ENCODE measurements around the gene BCL2.
"Not testable (repeated sequence)": the region's sequence is repeated elsewhere in the genome, so short reads cannot be mapped to it uniquely, and the experiment has no call there.

The BCL2 gene

DNA sequence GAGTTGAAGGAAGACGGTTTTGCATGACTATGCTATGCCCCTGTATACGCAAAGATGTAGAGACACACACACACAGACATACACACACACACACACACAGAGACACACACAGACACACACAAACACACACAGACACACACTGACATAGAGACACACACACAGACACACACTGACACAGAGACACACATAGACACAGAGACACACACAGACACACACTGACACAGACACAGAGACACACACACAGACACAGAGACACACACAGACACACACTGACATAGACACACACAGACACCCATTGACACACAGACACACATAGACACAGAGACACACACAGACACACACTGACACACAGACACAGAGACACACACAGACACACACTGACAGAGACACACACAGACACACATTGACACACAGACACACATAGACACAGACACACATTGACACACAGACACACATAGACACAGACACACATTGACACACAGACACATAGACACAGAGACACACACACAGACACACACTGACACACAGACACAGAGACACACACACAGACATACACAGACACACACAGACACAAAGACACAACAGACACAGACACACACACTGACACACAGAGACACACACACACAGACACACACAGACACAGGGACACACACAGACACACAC, 121.3 kb downstream of the BCL2 start:
- Mint-ChIP-seq H3K27me3 (ENCODE audit: low read depth) (no peaks in the 10 kb centered on the region), H3K36me3 (ENCODE audit: low read depth) (peaks cover 7% of the 10 kb centered on the region), H3K4me1 (ENCODE audit: low read depth) (peaks cover 20% of the 10 kb centered on the region), H3K9me3 (no peaks in the 10 kb centered on the region), H3K4me3 (no peak overlapping the region), H3K27ac (no peak overlapping the region)

DNA sequence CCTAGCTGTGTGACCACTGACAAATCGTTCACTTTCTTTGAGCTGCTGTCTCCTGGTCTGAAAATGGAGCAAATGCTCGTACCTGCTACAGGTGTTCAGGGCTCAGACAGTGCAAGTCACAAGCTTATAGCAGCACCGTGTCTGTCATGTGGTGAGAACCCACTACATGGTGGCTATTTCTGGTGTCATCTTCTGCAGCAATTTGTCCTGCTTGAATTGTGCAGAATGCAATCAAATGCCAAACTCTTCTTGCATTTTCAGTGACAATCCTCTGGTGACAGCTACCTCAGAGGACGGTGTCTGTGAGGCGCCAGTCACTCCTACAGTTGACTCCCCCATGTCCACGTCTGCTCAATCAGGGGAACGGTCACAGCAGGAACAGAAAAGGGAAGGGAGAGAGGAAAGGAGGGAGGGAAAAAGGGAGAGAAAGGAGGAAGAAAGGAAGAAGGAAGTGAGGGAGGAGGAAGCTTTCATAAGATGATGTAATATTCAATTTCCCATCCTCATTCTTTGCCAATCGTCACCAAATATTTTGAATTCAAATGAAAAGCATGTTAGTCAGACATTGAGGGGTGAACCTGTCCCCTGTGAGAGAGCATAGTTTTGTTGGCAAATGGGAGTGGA, 122.2 kb downstream of the BCL2 start:
- H3K4me1 Mint-ChIP-seq (ENCODE audit: low read depth) = peaks cover 21% of the 10 kb centered on the region
- no peak overlapping the region for H3K27ac Mint-ChIP-seq
- H3K9me3 Mint-ChIP-seq = no peaks in the 10 kb centered on the region
- no peak overlapping the region for H3K4me3 Mint-ChIP-seq
- no peaks in the 10 kb centered on the region for H3K27me3 Mint-ChIP-seq (ENCODE audit: low read depth)
- peaks cover 10% of the 10 kb centered on the region for H3K36me3 Mint-ChIP-seq (ENCODE audit: low read depth)

DNA sequence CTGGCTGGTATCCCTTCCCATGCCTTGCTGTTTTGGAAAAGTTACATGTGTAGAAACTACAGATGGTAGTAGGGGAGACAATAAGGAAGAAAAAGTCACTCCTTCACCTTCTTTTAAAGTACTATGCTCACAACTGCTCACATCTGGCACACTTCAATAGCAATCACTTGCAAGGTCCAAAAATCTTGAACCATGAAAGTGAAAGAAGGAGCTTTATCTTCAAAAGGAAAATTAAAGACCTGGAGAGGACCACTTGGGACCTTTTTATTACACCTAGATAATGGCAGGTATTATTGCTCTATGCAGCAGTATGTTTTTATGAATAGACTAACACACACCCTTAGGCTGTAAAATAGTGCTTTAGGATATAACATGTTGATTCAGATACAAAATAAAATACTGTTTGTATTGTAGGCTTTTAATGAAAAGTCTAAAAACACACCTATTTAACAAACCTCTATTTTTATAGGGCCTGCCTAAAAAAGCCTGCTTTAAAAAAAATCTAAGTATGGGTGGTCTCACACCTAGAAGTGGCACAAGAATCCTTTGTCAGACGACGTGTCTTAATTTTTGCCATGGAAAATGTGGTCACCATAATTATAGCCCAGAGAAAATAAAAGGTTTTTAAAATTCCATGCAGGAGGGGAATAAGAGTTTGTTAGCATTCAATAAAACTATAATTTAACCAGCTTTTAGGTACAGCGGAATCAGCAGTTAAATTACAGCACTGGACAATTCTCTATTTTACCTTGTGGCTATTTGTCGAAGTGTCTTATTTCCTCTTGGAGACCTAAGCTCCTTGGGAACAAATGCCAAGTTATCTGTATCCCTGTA, 124.0 kb downstream of the BCL2 start:
- no peak overlapping the region for H3K27ac Mint-ChIP-seq
- no peak overlapping the region for H3K4me3 Mint-ChIP-seq

DNA sequence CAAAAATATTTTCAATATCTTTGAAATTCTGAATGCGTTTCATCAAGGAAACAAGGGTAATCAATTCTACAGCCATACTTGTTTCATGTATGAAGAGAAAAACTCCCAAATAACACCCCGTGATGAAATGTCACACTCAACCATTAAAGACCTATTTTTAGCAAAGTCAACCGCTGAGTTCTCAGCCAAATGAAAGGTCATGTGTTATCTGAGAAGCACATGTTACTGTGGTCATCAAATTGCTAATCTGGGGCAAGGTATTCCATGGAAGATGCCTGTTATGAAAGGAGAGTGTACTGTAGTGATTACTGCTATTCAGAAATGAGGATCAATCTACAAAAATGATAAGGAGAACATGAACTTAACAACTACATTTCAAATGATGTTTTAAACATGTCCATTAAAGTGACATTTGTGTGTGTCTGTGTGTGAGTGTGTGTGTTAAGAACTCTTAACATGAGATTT, 126.7 kb downstream of the BCL2 start:
- peaks cover 24% of the 10 kb centered on the region for H3K36me3 Mint-ChIP-seq (ENCODE audit: low read depth)
- H3K4me1 Mint-ChIP-seq (ENCODE audit: low read depth) = peaks cover 40% of the 10 kb centered on the region
- no peaks in the 10 kb centered on the region for H3K27me3 Mint-ChIP-seq (ENCODE audit: low read depth)
- H3K4me3 Mint-ChIP-seq = no peak overlapping the region
- no peaks in the 10 kb centered on the region for H3K9me3 Mint-ChIP-seq
- H3K27ac Mint-ChIP-seq = peak overlapping the region; percentile 62

More for the DNA sequence above, 124.0 kb downstream of the BCL2 start:
- Mint-ChIP-seq H3K36me3 (ENCODE audit: low read depth) (peaks cover 17% of the 10 kb centered on the region), H3K9me3 (no peaks in the 10 kb centered on the region), H3K4me1 (ENCODE audit: low read depth) (peaks cover 27% of the 10 kb centered on the region), H3K27me3 (ENCODE audit: low read depth) (no peaks in the 10 kb centered on the region)

DNA sequence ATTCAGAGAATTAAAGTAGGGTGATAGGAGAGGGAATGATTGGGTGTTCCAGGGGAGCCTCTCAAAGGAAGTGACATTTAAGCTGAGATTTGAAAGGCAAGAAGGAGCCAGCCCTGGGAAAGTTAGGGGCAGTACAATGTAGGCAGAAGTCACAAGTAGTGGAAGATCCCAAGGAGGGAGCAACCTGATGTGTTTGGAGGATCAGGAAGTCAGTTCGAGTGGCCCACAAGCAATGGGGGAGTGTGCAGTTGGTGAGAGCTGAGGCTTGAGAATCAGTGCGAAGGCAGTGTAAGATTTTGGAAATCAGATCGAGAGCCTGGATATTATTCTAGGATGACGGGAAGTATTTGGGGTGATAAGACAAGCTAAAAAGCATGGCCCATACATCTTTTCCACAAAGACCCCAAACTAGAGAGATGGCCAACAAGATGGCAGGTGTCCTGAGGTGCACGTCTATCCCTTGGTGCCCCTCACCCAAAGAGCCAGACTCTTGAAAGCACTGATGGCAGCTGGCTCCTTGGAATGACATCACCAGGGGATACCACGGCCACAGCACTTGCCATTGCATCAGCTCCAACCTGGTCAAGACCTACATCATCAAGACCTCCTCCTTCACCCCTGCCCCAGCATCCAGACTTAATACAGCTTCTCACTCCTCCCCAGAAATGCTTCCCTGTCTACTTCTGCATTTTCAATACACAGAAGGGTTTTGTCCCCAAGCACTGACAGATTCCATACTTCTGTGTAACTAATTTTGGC, 127.3 kb downstream of the BCL2 start:
- Mint-ChIP-seq H3K9me3 (no peaks in the 10 kb centered on the region), H3K4me3 (no peak overlapping the region), H3K27me3 (ENCODE audit: low read depth) (no peaks in the 10 kb centered on the region), H3K36me3 (ENCODE audit: low read depth) (peaks cover 27% of the 10 kb centered on the region), H3K27ac (peak overlapping the region; percentile 62), H3K4me1 (ENCODE audit: low read depth) (peaks cover 45% of the 10 kb centered on the region)

DNA sequence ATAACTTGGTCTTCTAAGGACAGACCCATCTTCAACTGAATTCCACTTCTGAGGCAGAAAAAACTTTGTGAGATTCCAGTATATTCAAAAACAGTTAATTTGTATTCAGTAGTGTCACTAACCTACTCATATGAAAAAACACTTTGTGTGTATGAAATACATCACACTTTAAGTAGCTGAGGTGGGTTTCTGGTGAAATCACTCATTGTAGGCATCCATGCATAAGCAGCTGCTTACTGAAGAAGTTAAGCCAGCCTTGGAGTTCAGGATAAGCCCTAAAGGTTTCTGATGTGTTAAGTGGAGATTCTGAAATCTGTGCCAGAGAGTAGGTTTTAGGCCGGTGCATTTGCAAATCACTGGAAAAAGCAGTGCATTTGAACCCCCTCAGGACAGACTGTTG, 128.2 kb downstream of the BCL2 start:
- Mint-ChIP-seq H3K36me3 (ENCODE audit: low read depth) (peaks cover 28% of the 10 kb centered on the region), H3K9me3 (no peaks in the 10 kb centered on the region), H3K4me1 (ENCODE audit: low read depth) (peaks cover 50% of the 10 kb centered on the region), H3K27me3 (ENCODE audit: low read depth) (no peaks in the 10 kb centered on the region), H3K4me3 (no peak overlapping the region), H3K27ac (no peak overlapping the region)

DNA sequence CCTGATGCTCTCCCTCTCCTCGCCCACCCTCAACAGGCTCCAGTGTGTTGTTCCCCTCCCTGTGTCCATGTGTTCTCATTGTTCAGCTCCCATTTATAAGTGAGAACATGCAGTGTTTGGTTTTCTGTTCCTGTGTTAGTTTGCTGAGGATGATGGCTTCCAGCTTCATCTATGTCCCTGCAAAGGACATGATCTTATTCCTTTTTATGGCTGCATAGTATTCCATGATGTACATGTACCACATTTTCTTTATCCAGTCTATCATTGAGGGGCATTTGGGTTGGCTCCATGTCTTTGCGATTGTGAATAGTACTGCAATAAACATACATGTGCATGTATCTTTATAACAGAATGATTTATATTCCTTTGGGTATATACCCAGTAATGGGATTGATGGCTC, 128.7 kb downstream of the BCL2 start:
- Mint-ChIP-seq H3K36me3 (ENCODE audit: low read depth) (peaks cover 28% of the 10 kb centered on the region), H3K4me1 (ENCODE audit: low read depth) (peaks cover 55% of the 10 kb centered on the region)
- not testable (repeated sequence) for H3K9me3 Mint-ChIP-seq; H3K27ac Mint-ChIP-seq; H3K4me3 Mint-ChIP-seq; H3K27me3 Mint-ChIP-seq (ENCODE audit: low read depth)

DNA sequence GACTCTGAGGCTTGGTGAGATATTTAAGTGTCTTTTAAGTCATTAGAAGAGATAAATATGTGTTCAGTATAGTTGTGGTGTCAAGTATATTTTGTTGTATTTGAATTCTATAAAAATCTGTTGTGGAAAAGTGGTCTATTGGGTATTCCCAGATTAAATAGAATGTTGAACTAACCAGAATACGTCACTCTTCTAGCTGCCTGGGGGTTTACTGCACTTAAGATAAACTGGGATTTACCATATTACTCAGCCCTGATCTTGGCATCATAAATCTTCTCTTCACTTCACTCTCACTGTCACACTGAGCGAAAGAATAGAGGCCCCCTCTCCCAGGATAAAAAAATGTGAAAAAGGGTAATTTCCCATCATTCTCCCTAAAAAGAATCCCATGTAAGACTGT, 129.8 kb downstream of the BCL2 start:
- Mint-ChIP-seq H3K27me3 (ENCODE audit: low read depth) (no peaks in the 10 kb centered on the region), H3K4me1 (ENCODE audit: low read depth) (peaks cover 58% of the 10 kb centered on the region), H3K9me3 (no peaks in the 10 kb centered on the region), H3K27ac (no peak overlapping the region), H3K36me3 (ENCODE audit: low read depth) (peaks cover 28% of the 10 kb centered on the region), H3K4me3 (no peak overlapping the region)

DNA sequence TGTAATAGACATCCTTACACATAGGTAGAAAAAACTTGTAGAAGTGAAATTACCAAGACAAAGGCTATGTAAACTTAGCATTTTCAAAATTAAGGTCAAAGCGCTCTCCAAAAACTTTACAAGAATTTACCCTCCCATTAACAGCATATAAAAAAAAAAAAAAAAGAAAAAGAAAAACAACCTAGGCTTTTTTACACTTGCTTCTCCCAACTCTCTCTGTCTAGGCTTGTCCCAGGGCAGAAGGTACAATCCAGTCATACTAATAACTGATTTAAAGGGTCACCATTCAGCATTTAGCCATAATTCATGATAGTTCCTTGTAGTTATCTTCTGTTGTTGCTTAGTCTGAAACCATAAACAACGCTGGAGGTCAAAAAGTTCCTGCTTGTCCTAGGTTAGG, 130.5 kb downstream of the BCL2 start:
- H3K4me1 Mint-ChIP-seq (ENCODE audit: low read depth) = peaks cover 65% of the 10 kb centered on the region
- H3K9me3 Mint-ChIP-seq = no peaks in the 10 kb centered on the region
- no peak overlapping the region for H3K27ac Mint-ChIP-seq
- no peaks in the 10 kb centered on the region for H3K27me3 Mint-ChIP-seq (ENCODE audit: low read depth)
- H3K36me3 Mint-ChIP-seq (ENCODE audit: low read depth) = peaks cover 29% of the 10 kb centered on the region
- H3K4me3 Mint-ChIP-seq = no peak overlapping the region

DNA sequence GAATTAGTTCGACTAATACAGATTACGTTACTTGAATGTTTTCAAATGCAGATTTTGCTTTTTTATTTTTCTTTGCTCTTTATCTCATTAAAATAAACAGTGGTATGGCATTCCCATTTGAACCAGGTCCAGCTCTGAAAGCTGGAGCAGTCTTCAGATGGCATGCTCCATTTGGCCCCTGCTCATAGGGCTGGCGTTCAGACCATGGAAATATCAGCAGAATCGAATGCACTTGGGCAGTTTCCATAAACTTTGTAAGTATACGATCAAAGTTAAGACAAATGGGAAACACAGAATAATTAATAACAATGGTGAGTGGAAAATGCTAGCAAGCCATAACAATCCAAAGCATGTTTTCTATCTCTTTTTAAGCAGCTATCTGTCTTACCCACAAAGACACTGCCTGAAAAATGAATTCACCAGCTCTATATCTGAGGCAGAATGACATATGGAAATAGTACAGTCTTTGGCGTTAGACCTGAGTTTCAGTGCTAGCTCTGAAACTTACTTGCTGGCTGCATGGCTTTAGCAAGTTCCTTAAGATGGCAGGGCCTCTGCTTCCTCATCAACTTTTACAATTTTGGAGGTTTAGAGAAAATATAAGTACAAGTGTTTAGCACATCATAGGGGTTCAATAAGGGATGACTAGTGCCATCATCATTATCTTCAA, 131.6 kb downstream of the BCL2 start:
- peaks cover 66% of the 10 kb centered on the region for H3K4me1 Mint-ChIP-seq (ENCODE audit: low read depth)
- no peak overlapping the region for H3K27ac Mint-ChIP-seq
- H3K9me3 Mint-ChIP-seq = no peaks in the 10 kb centered on the region
- H3K36me3 Mint-ChIP-seq (ENCODE audit: low read depth) = peaks cover 31% of the 10 kb centered on the region
- H3K27me3 Mint-ChIP-seq (ENCODE audit: low read depth) = no peaks in the 10 kb centered on the region
- no peak overlapping the region for H3K4me3 Mint-ChIP-seq

DNA sequence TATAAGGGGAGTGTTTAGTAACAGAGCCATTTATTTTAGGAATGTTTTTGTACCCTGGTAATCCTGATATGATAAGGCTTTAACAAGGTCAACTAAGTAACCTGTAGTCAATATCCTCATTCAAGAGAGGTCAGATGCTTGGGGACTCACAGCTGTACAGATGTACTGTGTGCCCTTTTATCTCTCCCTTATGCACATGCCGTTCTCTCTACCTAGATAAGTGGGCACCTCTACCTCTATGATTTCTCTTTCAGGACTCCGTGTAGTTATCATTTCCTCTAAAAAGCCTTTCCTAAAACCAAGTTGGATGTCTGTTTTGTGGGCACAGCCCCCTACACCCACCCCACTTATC, 132.4 kb downstream of the BCL2 start:
- H3K9me3 Mint-ChIP-seq = no peaks in the 10 kb centered on the region
- H3K36me3 Mint-ChIP-seq (ENCODE audit: low read depth) = peaks cover 29% of the 10 kb centered on the region
- H3K27me3 Mint-ChIP-seq (ENCODE audit: low read depth) = no peaks in the 10 kb centered on the region
- peak overlapping the region; percentile 16 for H3K27ac Mint-ChIP-seq
- H3K4me1 Mint-ChIP-seq (ENCODE audit: low read depth) = peaks cover 66% of the 10 kb centered on the region
- H3K4me3 Mint-ChIP-seq = no peak overlapping the region

DNA sequence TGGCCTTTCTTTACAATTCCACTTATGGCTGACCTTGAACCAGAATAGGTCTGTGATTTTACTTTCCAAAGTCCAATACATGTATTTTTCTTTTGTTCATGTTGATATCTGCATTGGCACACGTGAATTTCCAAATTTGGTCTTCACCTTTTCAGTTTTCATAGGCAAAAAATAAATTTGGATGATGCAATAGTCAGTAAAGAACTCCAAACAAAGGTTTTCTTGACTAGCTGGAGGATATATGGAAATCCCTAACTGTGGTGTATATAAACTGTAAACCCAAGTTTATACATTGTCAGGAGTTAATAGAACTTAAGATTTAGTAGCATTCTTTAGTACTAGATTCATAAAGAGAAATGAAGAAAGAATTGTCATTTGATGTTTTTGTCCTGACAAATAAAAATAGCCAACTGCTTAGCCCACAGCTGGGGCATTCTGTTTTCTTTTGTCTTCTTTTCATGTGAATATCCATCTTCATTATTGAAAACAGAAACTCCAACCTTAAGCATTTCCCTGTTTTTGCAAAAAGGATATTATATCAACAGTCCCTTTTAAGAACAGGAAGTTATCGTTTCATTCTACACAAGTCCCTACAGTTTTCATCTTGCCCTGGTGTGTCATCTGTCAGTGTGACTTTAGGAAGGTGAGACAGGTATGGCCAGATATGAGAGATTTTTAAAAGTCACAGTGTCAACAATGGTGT, 132.9 kb downstream of the BCL2 start:
- Mint-ChIP-seq H3K27ac (peak overlapping the region; percentile 16), H3K36me3 (ENCODE audit: low read depth) (peaks cover 25% of the 10 kb centered on the region), H3K4me3 (no peak overlapping the region), H3K27me3 (ENCODE audit: low read depth) (no peaks in the 10 kb centered on the region), H3K4me1 (ENCODE audit: low read depth) (peaks cover 66% of the 10 kb centered on the region), H3K9me3 (no peaks in the 10 kb centered on the region)

DNA sequence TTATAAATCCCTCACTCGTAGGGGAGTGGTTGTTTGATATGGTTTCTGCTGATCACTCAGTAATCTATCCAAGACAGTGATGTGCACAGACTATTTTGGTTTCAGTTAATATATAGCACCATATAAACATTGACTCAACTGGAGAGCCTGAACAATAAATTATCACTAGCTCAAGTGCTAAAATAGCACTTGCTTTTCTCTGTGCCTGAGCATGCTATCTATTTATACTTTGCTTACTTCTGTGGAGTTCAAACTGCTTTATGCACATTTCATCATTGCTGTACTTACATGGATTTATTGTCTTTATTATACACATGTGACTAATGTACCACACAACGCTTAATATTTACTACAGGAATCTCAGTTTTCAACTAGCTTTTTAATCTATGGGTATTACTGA, 133.6 kb downstream of the BCL2 start:
- no peak overlapping the region for H3K27ac Mint-ChIP-seq
- no peaks in the 10 kb centered on the region for H3K27me3 Mint-ChIP-seq (ENCODE audit: low read depth)
- H3K4me1 Mint-ChIP-seq (ENCODE audit: low read depth) = peaks cover 66% of the 10 kb centered on the region
- H3K36me3 Mint-ChIP-seq (ENCODE audit: low read depth) = peaks cover 30% of the 10 kb centered on the region
- no peak overlapping the region for H3K4me3 Mint-ChIP-seq
- H3K9me3 Mint-ChIP-seq = no peaks in the 10 kb centered on the region
